GM18858 (cell line): ENCODE measurements around the gene FBN1.

Experiments used
- ATAC-seq: cut with Tn5 transposase; IDR thresholded peaks from one replicate; pipeline ENCODE4 v1.9.1; 2021; ENCODE audit not compliant: unreplicated experiment

Gene FBN1

GRCh38 chr15:48475600-48476395 lies 169.7 kb downstream of the FBN1 start:
- ATAC-seq, result no peak

GRCh38 chr15:48473667-48474066 lies 171.8 kb downstream of the FBN1 start:
- ATAC-seq, result no peak

- no peak for ATAC-seq
Observed at GRCh38 chr15:48472756-48473155, 172.8 kb downstream of the FBN1 start.

GRCh38 chr15:48471073-48471472 lies 174.4 kb downstream of the FBN1 start:
- ATAC-seq, result no peak

GRCh38 chr15:48470096-48470495 lies 175.4 kb downstream of the FBN1 start:
- ATAC-seq, result no peak

GRCh38 chr15:48469681-48470080 lies 175.8 kb downstream of the FBN1 start:
- ATAC-seq, result no peak

GRCh38 chr15:48469271-48469670 lies 176.2 kb downstream of the FBN1 start:
- no peak for ATAC-seq

- no peak for ATAC-seq
Observed at GRCh38 chr15:48467801-48468200, 177.7 kb downstream of the FBN1 start.

GRCh38 chr15:48466820-48467219 lies 178.7 kb downstream of the FBN1 start:
- ATAC-seq, result no peak

- ATAC-seq, result no peak
Observed at GRCh38 chr15:48466079-48466478, 179.4 kb downstream of the FBN1 start.

GRCh38 chr15:48465410-48465809 lies 180.1 kb downstream of the FBN1 start:
- no peak for ATAC-seq

- no peak for ATAC-seq
Observed at GRCh38 chr15:48463366-48463880, 182.1 kb downstream of the FBN1 start.

GRCh38 chr15:48462688-48463087 lies 182.8 kb downstream of the FBN1 start:
- ATAC-seq, result no peak

GRCh38 chr15:48459571-48460442 lies 185.7 kb downstream of the FBN1 start:
- ATAC-seq, result no peak

GRCh38 chr15:48458876-48459275 lies 186.6 kb downstream of the FBN1 start:
- ATAC-seq, result no peak

- no peak for ATAC-seq
Observed at GRCh38 chr15:48456134-48456533, 189.4 kb downstream of the FBN1 start.

GRCh38 chr15:48451736-48452135 lies 193.8 kb downstream of the FBN1 start:
- ATAC-seq, result no peak

- no peak for ATAC-seq
Observed at GRCh38 chr15:48451241-48451640, 194.3 kb downstream of the FBN1 start.

- no peak for ATAC-seq
Observed at GRCh38 chr15:48449734-48450133, 195.8 kb downstream of the FBN1 start.

- no peak for ATAC-seq
Observed at GRCh38 chr15:48447657-48448056, 197.9 kb downstream of the FBN1 start.

GRCh38 chr15:48447058-48447457 lies 198.5 kb downstream of the FBN1 start:
- no peak for ATAC-seq

GRCh38 chr15:48442011-48442410 lies 203.5 kb downstream of the FBN1 start:
- no peak for ATAC-seq
